Nephron progenitor cell (in vitro differentiated cells): ENCODE data around the gene DHRS3.
"Not testable (repeated sequence)": the region's sequence is repeated elsewhere in the genome, so short reads cannot be mapped to it uniquely, and the experiment has no call there.

ENCODE experiments used
- DNase-seq: peaks from one replicate; pipeline ENCODE4 v3.0.0; 2021
- H3K27ac Mint-ChIP-seq: 2 replicates; pipeline ENCODE4 v1.8.0; 2021; ENCODE audit warnings: mild to moderate bottlenecking, moderate library complexity, mixed read lengths
- H3K27me3 Mint-ChIP-seq: 2 replicates; pipeline ENCODE4 v1.8.0; 2021; ENCODE audit warnings: mild to moderate bottlenecking, low read depth, mixed read lengths; ENCODE audit not compliant: poor library complexity
- H3K36me3 Mint-ChIP-seq: 2 replicates; pipeline ENCODE4 v1.8.0; 2021; ENCODE audit warnings: low read depth, mixed read lengths
- H3K4me1 Mint-ChIP-seq: 2 replicates; pipeline ENCODE4 v1.8.0; 2021; ENCODE audit warnings: mixed read lengths
- H3K4me3 Mint-ChIP-seq: 2 replicates; pipeline ENCODE4 v1.8.0; 2021; ENCODE audit warnings: mild to moderate bottlenecking, moderate library complexity, mixed read lengths
- H3K9me3 Mint-ChIP-seq: 2 replicates; pipeline ENCODE4 v1.8.0; 2021; ENCODE audit warnings: mild to moderate bottlenecking, moderate library complexity, mixed read lengths
- TF ChIP-seq, protein P1 (sequence below): fragments of 200-600 bp; sonication (generic); IDR thresholded peaks from 2 replicates; pipeline ENCODE4 v1.5.0; 2021; ENCODE audit warnings: antibody characterized with exemption

The DHRS3 gene

DNA sequence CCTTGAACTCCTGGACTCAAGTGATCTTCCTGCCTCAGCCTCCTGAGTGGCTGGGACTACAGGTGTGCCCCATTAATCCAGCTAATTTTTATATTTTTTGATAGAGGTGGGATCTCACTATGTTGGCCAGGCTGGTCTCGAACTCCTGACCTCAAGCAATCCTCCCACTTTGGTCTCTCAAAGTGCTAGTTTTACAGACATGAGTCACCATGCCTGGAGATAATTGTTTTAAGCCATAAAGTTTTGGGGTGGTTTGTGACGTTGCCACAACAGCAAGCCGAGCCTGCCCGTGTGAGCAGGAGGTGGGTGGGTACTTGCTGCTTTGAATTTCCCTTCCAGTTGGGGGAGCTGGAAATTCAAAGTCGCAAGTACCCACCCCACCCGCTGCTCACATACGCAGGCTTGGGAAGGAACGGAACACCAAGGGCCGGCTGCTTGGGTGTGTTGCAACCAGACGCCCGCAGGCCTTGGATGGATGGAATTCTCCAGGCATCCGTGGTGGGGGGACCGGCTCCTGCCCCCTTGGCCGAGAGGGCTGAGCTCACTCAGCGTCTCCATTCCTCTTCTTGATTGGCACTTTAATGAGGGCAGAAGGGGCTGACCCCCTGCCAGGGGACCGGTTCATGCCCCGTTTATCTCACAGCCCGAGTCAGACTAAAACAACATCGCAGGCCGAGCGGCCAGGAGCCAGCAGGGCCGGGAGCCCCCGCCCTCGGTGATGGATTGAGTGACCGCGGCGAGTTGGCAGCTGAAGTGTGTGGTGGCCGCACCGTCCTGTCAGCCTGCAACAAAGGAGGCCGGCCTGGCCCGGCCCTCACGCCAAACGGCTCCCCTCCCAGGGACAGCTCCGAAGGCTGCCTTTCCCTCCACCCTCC, 78.1 kb downstream of the DHRS3 start:
- DNase-seq: peak; percentile 86
- Mint-ChIP-seq H3K9me3 (peaks cover 27% of the 10 kb centered on the region), H3K27me3 (peaks cover 27% of the 10 kb centered on the region), H3K27ac (peak overlapping the region; percentile 88), H3K4me3 (peak overlapping the region; percentile 35), H3K4me1 (peaks cover 71% of the 10 kb centered on the region), H3K36me3 (peaks cover 22% of the 10 kb centered on the region)
- TF ChIP-seq, protein P1, sequence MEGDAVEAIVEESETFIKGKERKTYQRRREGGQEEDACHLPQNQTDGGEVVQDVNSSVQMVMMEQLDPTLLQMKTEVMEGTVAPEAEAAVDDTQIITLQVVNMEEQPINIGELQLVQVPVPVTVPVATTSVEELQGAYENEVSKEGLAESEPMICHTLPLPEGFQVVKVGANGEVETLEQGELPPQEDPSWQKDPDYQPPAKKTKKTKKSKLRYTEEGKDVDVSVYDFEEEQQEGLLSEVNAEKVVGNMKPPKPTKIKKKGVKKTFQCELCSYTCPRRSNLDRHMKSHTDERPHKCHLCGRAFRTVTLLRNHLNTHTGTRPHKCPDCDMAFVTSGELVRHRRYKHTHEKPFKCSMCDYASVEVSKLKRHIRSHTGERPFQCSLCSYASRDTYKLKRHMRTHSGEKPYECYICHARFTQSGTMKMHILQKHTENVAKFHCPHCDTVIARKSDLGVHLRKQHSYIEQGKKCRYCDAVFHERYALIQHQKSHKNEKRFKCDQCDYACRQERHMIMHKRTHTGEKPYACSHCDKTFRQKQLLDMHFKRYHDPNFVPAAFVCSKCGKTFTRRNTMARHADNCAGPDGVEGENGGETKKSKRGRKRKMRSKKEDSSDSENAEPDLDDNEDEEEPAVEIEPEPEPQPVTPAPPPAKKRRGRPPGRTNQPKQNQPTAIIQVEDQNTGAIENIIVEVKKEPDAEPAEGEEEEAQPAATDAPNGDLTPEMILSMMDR: no peak

DNA sequence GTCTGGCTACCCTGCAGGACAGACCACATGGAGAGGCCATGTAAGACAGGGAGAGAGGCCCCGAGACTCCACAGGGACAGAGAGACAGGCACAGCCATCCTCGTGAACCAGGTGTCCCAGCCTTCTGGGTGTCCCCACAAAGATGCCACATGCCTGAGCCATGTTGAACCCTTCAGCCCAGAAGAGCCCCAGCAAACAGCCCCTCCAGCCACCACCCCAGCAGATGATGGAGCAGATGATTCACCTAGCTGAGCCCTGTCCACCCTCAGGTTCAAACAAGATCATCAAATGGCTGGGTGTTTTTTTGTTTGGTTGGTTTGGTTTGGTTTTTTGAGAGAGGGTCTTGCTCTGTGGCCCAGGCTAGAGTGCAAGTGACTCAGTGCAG, 78.7 kb downstream of the DHRS3 start:
- no peak for DNase-seq
- no peak overlapping the region for H3K27ac Mint-ChIP-seq
- H3K36me3 Mint-ChIP-seq: peaks cover 22% of the 10 kb centered on the region
- peaks cover 27% of the 10 kb centered on the region for H3K9me3 Mint-ChIP-seq
- H3K4me3 Mint-ChIP-seq: no peak overlapping the region
- H3K4me1 Mint-ChIP-seq: peaks cover 65% of the 10 kb centered on the region
- TF ChIP-seq, protein P1: no peak
- peaks cover 23% of the 10 kb centered on the region for H3K27me3 Mint-ChIP-seq

DNA sequence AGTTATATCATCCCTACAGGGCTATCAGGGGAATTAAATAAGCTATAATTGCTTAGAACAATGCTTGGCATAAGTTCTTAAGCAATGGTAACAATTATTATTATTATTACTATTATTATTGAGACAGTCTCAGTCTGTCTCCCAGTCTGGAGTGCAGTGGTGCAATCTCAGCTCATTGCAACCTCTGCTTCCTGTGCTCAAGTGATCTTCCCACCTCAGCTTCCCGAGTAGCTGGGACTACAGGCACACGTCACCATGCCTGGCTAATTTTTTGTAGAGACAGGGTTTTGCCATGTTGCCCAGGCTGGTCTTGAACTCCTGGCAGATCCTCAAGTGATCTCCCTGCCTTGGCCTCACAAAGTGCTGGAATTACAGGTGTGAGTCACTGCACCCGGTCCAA, 79.5 kb downstream of the DHRS3 start:
- Mint-ChIP-seq H3K36me3 (peaks cover 22% of the 10 kb centered on the region), H3K4me1 (peaks cover 61% of the 10 kb centered on the region), H3K27me3 (peaks cover 21% of the 10 kb centered on the region), H3K9me3 (peaks cover 27% of the 10 kb centered on the region)
- H3K27ac Mint-ChIP-seq, DNase-seq, H3K4me3 Mint-ChIP-seq: not testable (repeated sequence)

DNA sequence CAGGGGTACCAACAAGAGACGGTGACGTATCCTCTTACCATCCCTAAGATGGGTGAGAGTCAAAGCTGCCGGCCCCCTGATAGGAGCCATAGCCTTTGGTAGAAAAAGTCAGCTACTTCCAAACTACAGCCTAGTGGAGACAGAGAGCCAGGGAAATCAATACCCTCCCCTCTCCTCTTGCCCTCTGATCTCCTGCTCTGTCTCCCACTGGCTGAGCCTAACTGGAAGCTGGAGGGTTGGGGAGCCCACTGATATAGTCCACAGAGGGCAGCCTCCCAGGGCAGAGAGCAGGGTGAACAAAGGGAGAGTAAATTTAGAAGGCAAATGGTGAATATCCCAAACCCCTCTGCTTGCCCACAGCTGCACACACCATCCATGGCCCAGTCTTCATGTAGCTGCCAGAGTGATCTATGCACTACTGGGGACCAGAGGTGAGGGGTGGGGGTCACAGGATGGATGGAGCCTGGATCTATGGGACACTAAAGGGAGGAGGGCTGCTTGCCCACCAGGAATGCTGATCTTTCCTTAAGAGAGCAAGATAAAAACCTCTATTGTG, 80.0 kb downstream of the DHRS3 start:
- Mint-ChIP-seq H3K9me3 (peaks cover 27% of the 10 kb centered on the region), H3K27ac (no peak overlapping the region), H3K36me3 (peaks cover 22% of the 10 kb centered on the region), H3K4me1 (peaks cover 63% of the 10 kb centered on the region), H3K4me3 (no peak overlapping the region), H3K27me3 (peaks cover 20% of the 10 kb centered on the region)
- no peak for DNase-seq
- TF ChIP-seq, protein P1: no peak

DNA sequence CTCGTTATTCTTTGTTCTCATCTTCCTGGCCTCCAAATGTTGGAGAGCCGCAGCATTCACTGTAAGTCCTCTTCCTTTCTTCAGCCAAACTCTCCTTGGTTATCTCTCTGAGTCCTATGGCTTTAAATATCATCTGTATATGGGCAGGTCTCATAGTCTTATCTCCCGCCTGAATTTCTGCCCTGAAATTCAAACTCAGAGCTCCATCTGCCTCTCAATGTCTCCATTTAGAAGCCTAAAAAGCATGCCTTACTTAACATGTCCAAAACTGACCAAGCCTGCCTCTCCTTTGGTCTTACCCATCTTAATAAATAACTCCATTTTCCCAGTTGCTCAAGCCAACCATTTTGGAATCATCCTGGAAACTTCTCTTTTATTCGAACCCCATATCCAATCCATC, 80.7 kb downstream of the DHRS3 start:
- Mint-ChIP-seq H3K27me3 (peaks cover 23% of the 10 kb centered on the region), H3K4me1 (peaks cover 56% of the 10 kb centered on the region), H3K4me3 (no peak overlapping the region), H3K27ac (no peak overlapping the region), H3K9me3 (peaks cover 27% of the 10 kb centered on the region), H3K36me3 (peaks cover 22% of the 10 kb centered on the region)
- TF ChIP-seq, protein P1: no peak
- no peak for DNase-seq

DNA sequence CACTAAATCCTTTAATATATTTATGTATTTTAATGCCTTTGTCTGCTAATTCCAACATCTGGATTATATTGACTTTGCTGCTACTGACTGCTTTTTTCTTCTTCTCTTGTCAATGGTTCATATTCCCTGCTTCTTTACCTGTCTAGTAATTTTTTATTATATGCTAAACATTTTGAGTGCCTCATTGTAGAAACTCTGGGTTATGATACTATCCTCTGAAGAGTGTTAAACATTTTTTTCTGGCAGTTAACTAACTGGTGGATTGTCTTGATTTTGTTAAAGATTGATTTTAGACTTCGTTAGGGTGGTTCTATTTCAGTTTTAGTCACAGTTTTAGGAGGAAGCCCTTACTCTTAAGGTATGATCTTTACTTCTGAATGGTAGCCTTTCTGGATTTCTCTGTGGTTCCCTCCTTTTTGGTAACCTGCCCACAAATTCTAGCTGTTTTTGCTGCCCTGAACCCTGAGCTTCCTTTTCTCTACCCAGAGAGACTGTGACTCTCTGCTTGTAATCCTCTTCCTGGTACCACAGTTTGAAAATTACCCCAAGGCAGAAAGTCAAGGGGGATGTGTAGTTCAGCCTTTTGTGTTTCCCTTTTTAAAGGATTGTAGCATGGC, 81.9 kb downstream of the DHRS3 start:
- DNase-seq: no peak
- TF ChIP-seq, protein P1: no peak
- Mint-ChIP-seq H3K4me1 (peaks cover 56% of the 10 kb centered on the region), H3K27me3 (peaks cover 23% of the 10 kb centered on the region), H3K4me3 (no peak overlapping the region), H3K9me3 (peaks cover 27% of the 10 kb centered on the region), H3K36me3 (peaks cover 22% of the 10 kb centered on the region), H3K27ac (no peak overlapping the region)
